ENCODE data around the gene TMEM182.

DNA sequence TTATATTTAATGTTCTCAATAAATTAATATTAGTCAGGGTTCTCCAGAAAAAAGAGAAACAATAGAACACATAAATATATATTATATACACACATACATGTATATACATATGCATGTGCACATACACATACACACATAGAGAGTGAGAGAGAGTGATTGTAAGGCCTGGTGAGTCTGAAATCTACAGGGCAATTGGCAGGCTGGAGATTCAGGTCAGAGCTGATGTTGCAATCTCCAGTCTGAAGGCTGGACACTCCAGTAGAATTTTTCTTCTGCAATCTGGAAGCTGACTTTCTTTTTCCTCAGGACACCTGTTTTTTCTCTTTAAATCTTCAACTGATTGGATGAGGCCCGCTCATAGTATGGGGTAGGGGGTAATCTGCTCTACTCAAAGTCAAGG, 3.2 kb downstream of the TMEM182 start:
- no peak for TF ChIP-seq CHD2 (IDR thresholded peaks at IDR 0.05; ENCODE audit: low read depth, low read length)
- TF ChIP-seq TRIM24 (IDR thresholded peaks at IDR 0.05): no peak
- TF ChIP-seq, protein P1, sequence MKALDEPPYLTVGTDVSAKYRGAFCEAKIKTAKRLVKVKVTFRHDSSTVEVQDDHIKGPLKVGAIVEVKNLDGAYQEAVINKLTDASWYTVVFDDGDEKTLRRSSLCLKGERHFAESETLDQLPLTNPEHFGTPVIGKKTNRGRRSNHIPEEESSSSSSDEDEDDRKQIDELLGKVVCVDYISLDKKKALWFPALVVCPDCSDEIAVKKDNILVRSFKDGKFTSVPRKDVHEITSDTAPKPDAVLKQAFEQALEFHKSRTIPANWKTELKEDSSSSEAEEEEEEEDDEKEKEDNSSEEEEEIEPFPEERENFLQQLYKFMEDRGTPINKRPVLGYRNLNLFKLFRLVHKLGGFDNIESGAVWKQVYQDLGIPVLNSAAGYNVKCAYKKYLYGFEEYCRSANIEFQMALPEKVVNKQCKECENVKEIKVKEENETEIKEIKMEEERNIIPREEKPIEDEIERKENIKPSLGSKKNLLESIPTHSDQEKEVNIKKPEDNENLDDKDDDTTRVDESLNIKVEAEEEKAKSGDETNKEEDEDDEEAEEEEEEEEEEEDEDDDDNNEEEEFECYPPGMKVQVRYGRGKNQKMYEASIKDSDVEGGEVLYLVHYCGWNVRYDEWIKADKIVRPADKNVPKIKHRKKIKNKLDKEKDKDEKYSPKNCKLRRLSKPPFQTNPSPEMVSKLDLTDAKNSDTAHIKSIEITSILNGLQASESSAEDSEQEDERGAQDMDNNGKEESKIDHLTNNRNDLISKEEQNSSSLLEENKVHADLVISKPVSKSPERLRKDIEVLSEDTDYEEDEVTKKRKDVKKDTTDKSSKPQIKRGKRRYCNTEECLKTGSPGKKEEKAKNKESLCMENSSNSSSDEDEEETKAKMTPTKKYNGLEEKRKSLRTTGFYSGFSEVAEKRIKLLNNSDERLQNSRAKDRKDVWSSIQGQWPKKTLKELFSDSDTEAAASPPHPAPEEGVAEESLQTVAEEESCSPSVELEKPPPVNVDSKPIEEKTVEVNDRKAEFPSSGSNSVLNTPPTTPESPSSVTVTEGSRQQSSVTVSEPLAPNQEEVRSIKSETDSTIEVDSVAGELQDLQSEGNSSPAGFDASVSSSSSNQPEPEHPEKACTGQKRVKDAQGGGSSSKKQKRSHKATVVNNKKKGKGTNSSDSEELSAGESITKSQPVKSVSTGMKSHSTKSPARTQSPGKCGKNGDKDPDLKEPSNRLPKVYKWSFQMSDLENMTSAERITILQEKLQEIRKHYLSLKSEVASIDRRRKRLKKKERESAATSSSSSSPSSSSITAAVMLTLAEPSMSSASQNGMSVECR (CRISPR knock-in tag; IDR thresholded peaks at IDR 0.05): no peak
- no peak for TF ChIP-seq BACH1 (tag; IDR thresholded peaks at IDR 0.05)
- TF ChIP-seq, protein P2, sequence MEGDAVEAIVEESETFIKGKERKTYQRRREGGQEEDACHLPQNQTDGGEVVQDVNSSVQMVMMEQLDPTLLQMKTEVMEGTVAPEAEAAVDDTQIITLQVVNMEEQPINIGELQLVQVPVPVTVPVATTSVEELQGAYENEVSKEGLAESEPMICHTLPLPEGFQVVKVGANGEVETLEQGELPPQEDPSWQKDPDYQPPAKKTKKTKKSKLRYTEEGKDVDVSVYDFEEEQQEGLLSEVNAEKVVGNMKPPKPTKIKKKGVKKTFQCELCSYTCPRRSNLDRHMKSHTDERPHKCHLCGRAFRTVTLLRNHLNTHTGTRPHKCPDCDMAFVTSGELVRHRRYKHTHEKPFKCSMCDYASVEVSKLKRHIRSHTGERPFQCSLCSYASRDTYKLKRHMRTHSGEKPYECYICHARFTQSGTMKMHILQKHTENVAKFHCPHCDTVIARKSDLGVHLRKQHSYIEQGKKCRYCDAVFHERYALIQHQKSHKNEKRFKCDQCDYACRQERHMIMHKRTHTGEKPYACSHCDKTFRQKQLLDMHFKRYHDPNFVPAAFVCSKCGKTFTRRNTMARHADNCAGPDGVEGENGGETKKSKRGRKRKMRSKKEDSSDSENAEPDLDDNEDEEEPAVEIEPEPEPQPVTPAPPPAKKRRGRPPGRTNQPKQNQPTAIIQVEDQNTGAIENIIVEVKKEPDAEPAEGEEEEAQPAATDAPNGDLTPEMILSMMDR (IDR thresholded peaks at IDR 0.05 in 2 of 3, conservative IDR thresholded peaks at IDR 0.05 in 1 of 3; ENCODE audit: insufficient read depth in 2 of 3, low read depth in 1 of 3, low read length in 3 of 3): no peak
- no peak for TF ChIP-seq SRSF1 (IDR thresholded peaks at IDR 0.05; ENCODE audit: low read depth, low read length)
- TF ChIP-seq, protein P3, sequence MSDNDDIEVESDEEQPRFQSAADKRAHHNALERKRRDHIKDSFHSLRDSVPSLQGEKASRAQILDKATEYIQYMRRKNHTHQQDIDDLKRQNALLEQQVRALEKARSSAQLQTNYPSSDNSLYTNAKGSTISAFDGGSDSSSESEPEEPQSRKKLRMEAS (CRISPR knock-in tag; IDR thresholded peaks at IDR 0.05): no peak
- TF ChIP-seq ZNF311 (CRISPR knock-in tag; IDR thresholded peaks at IDR 0.05): no peak

Measured in K562 (cell line).